NCI-H2196 (cell line): ENCODE results near the gene ANO7.

ENCODE experiments used
- DNase-seq: peaks from one replicate; lab custom pipeline; 2025; ENCODE audit not compliant: unreplicated experiment; lab: John Stamatoyannopoulos, UW

The ANO7 gene

DNA sequence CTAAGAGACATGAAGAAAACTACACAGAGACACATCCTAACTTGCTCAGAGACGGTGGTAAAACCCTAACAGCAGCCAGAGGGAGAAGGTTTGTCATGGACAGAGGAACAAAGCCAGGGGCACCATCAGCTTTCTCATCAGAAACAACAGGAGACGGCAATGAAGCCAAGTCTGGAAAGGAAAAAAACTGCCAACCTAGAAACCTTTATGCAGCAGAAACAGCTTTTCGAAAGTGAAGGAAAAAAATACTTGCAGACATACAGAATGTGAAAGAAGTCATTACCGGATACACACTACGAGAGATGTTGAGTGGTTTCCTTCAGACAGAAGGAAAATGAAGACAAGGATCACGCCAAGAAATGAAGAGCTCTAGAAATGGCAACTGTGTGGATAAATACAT is 55.9 kb downstream of the ANO7 start:
- DNase-seq, result no peak

DNA sequence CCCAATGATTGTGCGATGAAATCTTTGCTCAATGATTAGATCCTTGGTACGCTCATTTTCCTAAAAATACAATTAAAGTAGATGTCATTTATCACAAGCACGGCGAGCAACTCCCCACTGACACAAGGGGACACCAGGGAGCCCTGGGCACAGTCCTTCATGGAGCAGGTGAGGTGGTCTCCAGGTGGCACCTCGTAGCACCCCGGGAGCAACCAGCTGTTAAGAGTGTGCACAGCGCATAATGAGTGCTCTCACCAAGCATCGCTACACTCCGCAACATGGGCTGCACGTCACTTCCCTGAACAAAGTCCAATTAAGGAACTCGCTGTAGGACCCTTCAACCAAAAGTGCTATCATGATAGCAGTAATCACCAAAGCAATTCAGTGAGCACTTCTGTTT is 59.8 kb downstream of the ANO7 start:
- DNase-seq, result no peak

DNA sequence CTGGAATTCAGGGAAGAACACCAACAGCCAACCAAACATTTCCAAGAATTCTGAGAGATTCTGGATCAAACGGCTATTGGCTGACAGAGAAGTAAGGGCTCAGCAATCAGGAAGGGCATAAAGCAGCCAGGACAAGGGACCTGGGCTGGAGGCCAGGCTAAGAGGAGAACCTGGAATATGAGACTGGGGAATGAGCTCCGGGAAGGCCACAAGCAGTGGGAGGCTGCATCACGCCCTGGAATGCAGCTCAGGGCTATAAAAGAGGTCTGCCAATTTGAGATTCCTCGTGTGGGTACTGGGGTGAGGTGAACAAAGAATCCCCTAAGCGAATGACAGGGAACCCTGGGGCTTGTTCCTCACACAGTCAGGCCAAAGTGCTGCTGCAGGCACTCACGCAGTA is 60.4 kb downstream of the ANO7 start:
- DNase-seq, result no peak

DNA sequence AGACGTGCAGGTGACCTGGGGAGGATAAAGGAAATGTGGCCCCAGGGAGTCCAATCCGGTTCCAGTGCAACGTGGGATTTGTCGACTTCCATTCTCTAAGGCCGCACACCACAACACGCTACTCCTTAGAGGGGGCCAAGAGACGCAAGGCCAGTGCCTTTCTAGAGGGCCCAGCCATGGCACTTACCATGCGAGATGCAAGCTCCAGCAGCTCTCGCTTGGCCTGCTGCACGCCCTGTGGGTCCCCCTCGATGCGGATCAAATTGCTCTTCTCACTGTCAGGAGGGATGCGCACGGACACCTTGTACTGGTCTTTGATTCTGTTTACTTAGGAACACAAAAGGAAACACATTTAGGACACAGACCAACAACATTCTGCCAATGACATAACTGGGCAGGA is 61.2 kb downstream of the ANO7 start:
- no peak for DNase-seq

DNA sequence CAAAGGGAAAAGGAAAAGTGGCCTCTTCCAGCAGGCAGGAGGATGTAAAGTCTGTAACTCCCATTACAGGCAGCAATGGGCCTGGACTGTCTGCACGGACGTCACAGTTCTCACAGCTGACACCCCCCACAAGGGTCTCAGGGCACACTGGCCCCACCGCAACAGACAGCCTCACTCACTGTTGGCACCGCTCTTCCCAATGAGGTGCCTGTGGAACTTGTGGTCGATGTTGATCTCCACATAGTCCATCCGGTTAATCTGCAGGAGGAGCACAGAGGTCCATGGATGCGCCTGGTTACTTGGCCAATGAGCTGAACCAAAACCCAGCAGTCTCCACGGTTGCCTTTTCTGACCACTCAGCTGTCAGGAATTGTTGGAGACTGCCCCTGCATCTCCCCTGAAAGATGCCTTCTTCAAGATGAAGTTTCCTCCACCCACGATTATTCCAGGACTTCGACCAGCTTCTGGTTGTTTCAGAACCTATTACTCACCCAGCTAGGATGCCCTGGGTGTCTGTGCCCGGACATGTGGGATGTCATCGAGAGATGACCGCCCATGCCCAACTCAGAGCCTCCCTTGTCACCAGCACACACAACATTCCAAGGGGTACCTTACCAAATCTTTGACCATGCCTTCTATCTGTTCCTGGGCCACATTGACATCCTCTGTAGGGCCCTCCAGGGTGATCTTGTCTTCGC is 64.5 kb downstream of the ANO7 start:
- DNase-seq, result no peak

DNA sequence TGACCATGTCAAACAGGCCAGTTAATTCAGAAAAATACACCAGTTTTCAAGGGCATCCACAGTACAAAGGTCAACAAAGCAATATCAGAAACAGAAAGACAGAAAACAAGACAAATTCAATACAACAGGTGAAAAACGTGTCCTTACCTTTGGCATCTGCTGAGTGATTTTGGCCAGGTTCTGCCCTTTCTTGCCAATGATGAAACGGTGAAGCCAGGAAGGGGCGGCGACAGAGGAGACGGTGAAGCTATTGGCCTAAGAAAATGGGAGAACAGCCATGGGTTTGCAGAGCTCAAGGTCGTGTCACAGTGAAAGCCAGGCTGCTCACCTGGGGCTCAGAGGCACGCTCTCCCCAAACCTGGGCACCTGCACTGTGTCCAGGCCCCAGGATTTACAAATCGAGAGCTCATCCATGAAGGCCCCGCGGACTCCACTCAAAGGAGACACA is 66.5 kb downstream of the ANO7 start:
- no peak for DNase-seq

DNA sequence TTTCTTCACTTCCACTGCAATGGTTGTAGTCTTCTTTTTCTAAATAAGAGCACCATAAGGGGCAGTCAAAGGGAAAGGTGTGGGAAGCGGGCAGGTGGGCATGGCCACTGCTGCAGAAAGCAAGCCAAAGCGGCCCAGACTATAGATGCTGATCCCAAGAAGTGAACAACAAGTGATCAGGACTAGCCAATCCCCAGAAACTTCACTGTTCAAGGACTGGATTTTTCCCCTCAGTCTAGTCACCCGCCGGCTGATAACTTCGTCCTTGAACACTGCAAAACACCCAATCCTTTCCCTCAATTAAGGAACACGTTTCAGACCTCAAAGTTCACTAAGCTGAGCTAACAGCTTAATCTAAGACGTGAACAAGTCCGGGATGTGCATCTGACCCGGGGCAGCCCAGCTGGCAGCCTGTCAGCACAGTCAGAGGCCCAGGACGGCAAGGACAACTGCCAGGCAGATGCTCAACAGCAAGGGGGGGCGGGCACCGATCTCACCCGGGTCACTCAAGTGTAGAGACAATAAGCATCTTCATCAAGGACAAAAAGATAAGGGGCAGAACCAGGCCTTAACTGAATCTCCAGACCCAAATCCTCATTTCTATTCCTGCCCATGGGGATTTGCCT is 67.2 kb downstream of the ANO7 start:
- no peak for DNase-seq

DNA sequence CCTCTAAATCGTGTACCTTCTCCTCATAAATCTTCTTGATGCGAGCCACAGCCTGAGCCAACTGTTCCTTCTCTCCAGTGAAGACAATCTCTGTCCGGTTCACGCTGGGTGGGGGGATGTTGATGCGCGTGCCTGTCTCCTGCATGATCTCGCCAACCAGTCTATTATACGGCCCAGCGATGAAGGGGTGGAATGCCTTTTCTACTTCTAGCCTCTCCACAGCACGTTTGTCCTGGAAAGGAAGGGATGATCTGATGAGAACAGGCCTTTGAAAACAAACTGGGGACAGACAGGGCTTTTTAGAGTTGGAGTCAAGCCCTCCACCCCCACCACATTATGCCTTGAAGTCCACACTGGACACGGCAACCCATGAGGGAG is 67.7 kb downstream of the ANO7 start:
- no peak for DNase-seq

DNA sequence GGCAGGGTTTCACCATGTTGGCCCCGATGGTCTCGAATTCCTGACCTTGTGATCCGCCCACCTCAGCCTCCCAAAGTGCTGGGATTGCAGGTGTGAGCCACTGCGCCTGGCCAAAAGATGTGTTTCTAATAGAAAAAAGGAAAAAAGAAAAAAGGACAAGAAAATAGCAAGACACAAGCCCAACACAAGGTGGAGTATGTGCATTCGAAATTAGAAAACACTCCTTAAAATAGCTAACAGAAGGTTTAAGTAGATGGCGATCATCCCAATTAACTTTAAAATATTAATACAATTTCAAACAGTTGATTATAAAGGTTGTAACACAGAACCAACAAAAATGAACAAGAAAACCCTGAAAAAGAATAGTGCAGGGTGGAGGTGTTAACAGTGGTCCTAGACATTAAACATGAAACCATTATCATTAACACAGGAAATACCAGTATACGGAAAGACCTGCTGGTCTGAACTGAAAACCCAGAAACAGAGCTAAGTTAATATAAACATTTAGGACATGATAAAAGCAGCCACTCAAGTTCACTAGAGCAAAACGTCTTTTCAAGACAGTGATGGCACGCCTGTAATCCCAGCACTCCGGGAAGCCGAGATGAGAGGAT is 69.0 kb downstream of the ANO7 start:
- no peak for DNase-seq

DNA sequence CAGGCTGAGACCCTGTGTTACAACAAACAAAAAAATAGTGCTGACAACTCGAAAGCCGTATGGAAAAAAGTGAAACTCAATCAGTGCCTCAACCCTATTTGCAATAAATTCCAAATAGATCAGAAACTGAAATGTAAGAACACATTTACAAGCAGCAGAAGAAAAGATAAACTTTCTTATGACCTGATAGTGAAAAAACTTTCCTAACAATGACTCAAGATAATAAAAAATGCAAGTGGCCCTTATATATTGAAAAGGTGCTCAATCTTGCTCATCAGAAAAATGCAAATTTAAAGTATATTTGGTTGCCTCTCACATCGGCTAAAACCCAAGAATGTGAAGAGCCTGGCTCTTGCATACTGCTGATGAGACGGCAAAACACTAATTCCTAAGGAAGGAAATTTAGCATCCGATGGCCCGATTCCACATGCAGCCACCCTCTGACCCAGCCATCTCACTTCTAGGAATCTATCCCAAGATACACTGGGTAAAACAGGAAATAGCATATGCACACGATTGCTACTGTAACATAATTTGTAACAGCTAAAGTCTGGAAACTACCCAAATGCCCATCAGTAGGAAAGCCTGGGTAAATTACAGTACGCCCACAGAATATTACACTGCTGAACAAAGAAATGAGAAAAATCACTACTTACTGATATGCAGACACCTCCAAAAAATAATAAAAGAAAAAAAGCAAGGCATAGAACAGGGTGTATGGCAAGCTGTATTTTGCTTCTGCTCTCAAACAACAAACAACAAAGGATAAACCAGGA is 70.2 kb downstream of the ANO7 start:
- no peak for DNase-seq

DNA sequence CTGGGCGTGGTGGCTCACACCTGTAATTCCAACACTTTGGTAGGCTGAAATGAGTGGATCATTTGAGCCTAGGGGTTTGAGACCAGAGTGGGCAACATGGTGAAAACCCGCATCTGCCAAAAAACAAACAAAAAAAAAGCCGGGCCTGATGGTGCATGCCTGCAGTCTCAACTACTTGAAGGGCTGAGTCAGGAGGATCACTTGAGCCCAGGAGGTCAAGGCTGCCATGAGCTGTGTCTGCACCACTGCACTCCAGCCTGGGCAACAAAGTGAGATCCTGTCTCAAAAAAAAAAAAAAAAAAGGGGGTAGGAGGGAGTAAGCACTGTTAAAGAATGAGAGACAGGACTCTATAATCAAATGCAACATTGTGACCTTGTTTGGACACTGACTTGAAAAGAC is 72.4 kb downstream of the ANO7 start:
- no peak for DNase-seq

DNA sequence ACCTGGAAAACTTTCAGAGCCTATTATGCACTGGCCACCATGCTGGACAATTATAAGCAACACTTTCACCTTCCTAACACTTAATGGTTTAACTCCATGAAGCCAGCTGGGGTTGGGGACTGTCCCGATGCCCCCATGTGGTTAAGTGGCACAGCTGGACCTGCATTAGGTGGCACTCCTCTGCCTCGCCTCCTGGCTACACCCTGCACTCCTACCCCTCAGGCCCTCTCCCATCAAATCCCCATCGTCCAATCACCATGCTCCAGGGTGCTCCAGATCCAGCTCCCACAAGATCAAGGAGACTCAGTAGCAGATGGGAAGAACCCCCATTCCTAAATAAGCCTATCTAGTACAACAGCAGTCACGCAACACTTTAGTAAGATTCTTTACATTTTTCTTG is 73.2 kb downstream of the ANO7 start:
- DNase-seq, result no peak

DNA sequence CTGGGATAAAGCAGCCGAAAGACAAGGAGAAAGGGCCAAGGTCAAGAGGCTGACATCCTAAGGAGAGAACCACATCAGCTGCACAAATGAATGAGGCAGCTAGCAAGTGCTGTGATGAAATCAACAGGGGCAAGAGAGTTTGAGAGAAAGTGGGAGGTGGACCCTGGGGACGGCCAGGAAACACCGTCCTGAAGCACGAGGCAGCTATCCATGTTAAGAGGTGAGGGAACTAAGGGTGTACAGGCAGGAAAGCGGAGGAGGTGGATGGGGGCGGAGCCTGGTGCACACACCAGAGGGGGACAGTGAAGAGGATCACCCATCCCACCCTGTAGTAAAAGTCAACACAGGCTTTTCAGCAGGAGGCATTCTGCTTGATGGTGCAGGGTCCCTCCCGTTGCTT is 74.6 kb downstream of the ANO7 start:
- DNase-seq, result no peak

DNA sequence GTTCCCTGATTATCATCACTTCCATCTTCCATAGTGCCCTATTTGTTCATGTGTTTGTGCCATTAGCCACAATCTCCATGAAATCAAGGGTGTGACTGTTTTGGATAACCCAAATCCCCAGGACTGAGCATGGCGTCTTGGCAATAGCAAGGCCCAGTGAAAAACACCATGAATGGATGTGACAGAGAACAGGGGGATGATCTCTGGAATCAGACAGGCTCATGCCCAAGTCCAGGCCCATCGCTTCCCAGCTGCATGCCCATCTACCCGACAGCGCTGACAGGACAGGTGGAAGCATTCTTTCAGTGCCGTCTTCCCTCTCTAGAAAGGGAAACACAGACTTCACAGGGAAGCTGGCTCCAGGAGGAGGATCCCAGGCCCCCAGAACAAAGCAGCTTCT is 77.0 kb downstream of the ANO7 start:
- no peak for DNase-seq

DNA sequence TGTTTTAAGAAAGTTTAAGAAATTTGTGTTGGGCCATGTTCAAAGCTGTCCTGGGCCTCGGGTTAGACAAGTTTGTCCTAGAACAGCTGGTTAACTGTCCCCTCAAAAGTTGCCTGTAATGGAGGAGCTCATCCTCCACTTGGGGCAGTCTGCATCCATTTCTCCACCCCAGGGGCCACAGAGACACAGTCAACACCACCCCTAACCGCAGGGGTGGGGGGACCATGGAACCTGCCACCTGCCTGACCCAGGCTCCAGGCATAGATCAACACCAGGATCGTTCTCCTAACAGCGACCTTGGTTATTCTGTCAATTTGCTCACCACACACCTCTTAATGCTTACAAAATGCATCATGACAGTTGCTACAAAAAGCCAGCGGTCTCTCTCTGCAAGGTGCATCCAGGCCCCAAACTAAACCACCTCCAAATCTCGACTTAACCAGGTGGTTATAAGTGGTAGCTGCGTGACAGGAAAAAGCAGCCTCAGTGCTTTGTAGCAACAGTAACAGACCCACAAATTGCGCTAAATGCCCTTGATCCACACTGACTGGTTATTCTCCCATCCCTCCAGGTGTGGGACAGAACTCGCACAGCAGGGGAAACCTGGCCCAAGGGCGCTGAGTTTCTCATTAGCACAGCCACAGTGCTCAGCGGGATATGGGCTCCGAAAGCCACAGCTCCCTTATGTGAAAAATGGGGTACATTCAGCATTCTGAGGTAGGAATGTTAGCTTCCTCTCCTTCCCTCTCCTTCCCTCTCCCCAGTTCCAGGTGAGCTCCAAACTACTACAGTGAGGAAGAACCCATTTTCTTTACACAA is 79.0 kb downstream of the ANO7 start:
- no peak for DNase-seq

DNA sequence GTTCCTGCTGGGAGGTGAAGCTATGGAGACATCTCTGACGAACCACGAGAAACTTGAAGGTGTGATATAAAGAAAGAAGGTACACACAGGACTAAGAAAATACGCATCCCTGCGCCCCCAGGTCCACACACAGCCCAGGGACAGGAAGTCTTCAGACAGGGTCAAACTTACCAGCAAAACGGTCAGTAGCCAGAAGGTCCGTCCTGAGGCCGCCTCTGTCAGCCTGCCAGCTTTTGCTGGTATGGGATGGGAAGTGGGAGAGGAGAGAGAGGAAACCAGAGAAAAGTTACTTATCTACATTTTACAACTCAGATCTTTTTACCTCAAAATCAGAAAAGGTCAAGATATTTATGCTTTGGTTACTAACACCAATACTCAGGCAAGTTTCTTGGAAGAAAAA is 79.8 kb downstream of the ANO7 start:
- no peak for DNase-seq

DNA sequence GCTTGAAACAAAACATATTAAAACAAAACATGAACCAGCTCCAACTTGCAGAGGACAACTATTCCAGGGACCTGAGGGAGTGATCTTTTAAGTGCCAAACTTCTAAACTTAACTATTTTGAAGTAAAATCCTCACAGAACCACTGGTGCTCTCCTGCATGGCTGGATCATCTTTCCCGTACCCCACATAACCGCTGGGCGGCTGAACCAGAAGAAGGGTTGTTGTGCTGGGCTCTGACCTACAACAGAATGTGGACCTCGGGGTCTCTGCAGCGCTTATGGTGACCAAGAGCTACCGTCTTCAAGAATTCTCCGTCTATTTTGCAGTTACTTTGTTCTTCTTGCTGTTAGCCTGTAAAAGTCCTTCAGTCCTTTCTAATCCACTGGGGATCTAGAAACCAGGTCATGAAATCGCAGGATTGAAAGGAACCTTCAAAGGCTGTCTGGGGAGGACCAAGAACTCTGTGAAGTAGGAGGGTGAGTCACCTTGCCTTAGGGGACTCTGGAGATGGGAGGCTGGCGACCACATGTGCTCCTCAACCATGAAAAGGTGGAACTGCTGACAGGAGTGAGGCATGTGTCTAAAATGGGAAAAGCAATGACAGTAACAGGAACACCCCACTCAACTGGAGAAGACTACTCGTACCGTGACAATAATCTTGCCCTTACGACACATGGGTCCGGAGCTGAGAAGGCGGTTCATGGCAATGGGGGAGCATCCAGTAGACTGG is 80.4 kb downstream of the ANO7 start:
- DNase-seq, result no peak

DNA sequence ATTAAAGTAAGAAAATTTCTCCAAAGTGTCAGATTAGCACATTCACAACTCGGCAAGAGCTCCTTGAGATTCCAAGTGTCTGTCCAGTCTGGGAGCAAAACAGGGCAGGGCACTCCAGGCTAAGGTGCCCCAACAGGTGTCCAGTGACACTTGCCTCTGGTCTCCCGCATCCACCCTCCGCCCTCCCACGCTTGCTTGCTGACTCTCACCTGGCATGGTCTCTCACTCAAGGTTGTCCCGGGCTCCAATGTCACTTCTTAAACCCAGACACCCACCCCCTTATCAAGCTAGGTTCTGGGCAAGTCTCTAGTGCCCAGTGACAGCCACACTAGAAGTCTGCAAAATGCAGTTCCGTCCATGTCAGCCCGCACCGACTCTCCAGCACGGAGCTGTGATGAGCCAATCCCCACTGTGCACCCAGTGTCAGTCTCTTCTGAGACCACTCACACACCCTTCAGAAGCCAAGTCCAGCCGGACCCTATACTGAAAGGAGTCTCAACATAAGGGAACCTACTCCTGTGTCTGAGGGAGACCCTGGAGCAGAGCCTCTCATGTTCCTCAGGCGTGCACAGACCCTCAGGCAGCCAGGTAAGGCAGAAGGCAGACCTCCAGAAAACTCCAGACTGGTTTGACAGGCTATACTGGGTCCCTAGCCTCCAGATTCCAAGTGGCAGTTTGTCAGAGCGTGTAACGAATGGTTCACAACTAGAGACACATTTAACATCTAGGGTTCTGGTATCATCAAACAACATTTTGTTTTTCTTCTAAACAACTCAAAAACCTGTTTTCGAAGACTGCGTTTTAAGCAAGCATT is 81.4 kb downstream of the ANO7 start:
- no peak for DNase-seq

DNA sequence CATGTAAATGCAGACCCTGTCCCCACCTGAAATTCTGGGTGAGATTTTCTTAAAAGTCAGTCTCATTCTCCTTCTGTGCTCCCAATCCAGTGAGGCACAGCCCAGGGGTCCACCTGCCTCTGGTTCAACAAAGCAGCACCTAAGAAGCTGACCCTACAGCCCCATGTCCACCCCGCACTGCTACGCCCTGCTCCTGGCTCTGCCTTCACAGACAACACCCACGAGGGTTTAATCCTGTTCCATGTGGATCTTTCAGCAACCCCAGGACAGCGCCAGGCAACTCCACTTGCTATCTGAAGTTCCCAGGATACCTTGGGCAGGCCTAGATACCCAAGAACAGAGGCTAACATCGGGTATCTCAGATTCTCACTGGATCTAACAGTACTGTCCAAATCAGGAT is 82.1 kb downstream of the ANO7 start:
- no peak for DNase-seq
